ENCODE measurements around the gene CROCC.
"Not testable (repeated sequence)": the region's sequence is repeated elsewhere in the genome, so short reads cannot be mapped to it uniquely, and the experiment has no call there.

The CROCC gene

DNA sequence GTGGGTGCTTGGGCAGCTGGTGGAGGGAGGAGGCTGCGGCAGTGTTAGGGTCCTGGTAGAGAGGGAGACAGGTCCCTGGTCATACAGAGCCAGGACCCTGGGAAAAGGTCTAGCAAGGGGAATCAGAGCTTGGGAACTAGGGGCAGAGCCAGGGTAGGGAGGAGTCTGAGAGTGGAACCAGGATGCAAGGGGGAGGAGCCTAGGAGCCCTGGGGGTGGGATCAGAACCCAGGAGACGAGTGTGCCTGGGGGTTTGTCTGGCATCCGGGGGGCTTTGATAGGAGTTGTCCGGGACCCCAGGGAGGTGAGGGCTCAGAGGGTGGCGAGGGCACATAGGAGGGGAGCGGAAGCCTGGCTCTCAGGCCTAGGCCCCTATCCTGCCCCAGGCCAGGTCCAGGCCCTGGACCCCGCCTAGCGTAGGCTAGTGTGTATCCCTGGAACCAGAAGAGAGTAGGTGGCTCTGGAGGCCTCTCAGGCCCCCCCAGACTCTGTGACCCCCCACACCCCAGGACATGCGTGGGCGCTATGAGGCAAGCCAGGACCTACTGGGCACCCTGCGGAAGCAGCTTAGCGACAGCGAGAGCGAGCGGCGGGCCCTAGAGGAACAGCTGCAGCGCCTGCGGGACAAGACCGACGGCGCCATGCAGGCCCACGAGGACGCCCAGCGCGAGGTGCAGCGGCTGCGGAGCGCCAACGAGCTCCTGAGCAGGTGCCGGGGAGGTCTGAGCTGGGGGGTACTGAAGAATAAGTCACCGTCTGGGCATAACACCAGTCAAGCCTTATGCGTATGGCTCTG is 17.9 kb downstream of the CROCC start:
- not testable (repeated sequence) for DNase-seq (ENCODE audit: low read depth in 2 of 2)

DNA sequence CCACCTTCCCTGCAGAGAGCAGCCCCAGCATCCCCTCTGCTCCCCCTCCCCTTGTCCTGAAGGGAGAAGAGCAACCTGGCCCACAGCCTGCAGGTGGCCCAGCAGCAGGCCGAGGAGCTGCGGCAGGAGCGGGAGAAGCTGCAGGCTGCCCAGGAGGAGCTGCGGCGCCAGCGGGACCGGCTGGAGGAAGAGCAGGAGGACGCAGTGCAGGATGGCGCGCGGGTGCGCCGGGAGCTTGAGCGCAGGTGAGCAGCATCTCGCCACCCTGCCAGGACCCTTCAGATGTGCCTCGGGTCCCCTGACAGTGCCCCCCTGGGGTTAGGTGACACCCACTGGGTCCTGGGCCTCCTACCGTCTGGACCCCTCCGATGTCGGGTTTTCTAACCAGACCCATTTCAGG is 22.3 kb downstream of the CROCC start:
- no peak for DNase-seq (ENCODE audit: low read depth in 2 of 2)

GRCh38 chr1:16945512-16945911 is 23.8 kb downstream of the CROCC start:
- not testable (repeated sequence) for DNase-seq (ENCODE audit: low read depth in 2 of 2)

GRCh38 chr1:16946185-16946584 is 24.5 kb downstream of the CROCC start:
- DNase-seq (ENCODE audit: low read depth in 2 of 2): not testable (repeated sequence)

DNA sequence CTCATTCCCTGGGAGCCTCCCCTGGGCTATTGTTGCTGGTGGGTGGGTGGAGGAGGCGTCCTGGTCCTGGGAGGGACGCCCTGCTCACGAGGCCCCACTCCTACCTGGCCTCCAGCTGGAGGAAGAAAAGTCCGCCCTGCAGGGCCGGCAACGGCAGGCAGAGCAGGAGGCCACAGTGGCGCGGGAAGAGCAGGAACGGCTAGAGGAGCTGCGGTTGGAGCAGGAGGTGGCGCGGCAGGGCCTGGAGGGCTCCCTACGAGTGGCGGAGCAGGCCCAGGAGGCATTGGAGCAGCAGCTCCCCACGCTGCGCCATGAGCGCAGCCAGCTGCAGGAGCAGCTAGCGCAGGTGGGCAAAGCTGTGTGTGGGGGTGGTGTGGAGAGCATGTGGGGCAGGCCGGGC is 24.9 kb downstream of the CROCC start:
- no peak for DNase-seq (ENCODE audit: low read depth in 2 of 2)

GRCh38 chr1:16948282-16948891 is 26.7 kb downstream of the CROCC start:
- not testable (repeated sequence) for DNase-seq (ENCODE audit: low read depth in 2 of 2)

- DNase-seq (ENCODE audit: low read depth in 2 of 2): not testable (repeated sequence)
Observed at GRCh38 chr1:16949026-16949425, 27.3 kb downstream of the CROCC start.

DNA sequence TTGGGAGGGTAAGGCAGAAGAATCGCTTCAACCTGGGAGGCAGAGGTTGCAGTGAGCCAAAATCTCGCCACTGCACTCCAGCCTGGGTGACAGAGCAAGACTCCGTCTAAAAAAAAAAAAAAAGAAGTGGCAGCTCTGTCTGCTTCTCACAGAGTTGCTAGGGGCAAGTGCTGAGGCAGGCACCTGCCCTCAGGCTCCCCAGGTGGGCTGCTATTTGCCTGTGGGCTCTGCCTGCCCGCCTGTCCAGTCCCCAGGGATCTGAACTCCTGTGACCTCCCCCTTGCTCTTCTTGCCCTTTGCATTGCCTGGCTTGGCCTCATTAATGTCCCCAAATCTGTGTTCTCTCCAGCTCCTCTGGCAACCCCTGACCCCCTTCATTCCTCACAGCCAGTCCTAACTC is 30.6 kb downstream of the CROCC start:
- DNase-seq (ENCODE audit: low read depth in 2 of 2): not testable (repeated sequence)

GRCh38 chr1:16954579-16954978 is 32.8 kb downstream of the CROCC start:
- no peak for DNase-seq (ENCODE audit: low read depth in 2 of 2)

DNA sequence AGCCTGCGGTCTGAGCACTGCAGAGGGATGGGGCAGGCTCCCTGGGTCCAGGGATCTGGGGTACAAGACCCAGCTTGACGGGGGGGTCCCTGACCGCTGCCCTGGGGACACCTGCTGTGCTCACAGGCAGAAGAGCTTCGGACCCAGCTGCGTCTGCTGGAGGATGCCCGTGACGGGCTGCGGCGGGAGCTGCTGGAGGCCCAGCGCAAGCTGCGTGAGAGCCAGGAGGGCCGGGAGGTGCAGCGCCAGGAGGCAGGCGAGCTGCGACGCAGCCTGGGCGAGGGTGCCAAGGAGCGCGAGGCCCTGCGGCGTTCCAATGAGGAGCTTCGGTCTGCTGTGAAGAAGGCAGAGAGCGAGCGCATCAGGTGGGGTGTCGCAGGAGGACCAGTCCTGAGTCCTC is 33.5 kb downstream of the CROCC start:
- no peak for DNase-seq (ENCODE audit: low read depth in 2 of 2)

- no peak for DNase-seq (ENCODE audit: low read depth in 2 of 2)
Observed at GRCh38 chr1:16956775-16957174, 35.0 kb downstream of the CROCC start.

DNA sequence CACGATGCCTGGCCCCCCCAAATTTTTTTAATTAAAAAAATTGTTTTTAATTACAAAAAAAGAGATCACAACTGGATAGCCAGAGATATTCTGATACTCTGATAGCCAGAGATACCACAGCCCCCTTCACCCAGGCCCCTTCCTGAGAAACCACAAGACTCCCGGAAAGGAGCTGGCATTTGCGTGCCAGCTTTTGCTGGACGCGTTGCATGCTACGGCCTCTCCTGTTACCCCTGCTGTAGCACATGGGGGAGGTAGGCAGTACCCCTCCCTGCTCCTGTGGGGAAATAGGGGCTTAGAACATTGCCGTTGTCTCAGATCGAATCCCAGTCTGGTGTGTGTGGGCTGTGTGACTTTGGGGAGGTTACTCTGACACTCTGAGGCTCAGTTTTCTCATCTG is 36.0 kb downstream of the CROCC start:
- DNase-seq (ENCODE audit: low read depth in 2 of 2): no peak

DNA sequence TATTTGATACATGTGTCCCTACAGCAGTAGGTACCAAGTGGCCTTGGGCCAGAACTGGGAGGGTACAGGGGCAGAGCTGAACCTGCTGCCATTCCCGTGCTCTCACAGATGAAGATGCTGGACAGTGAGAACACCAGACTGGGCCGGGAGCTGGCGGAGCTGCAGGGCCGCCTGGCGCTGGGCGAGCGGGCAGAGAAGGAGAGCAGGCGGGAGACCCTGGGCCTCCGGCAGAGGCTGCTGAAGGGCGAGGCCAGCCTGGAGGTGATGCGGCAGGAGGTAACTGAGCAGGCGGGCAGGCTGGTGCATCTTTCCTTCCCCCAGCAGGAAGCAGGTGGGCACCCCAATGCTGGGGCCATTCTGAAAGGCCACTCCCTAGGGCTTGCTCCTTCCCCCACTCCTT is 36.7 kb downstream of the CROCC start:
- DNase-seq (ENCODE audit: low read depth in 2 of 2): no peak

DNA sequence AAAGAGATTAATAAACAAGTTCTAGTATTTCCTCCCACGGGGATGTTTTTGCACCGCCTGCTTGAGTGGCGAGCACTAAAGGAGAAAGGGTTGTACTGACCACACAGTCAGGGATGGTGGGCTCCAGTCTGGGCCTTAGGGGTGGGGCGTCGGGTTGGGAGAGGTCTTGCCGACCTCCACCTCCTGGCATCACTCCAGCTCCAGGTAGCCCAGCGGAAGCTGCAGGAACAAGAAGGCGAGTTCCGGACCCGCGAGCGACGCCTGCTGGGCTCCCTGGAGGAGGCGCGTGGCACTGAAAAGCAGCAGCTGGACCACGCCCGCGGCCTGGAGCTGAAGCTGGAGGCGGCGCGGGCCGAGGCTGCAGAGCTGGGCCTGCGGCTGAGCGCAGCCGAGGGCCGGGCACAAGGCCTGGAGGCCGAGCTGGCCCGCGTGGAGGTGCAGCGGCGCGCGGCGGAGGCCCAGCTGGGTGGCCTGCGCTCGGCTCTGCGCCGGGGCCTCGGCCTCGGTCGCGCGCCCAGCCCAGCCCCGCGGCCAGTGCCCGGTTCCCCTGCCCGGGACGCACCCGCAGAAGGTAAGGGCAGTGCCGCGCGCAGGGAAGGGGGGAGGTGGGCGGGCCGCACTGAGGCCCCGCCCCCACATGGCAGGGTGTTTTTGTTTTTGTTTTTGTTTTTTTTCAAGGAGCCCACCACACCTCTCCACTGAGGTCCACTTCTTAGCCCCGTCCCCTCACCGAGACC is 39.0 kb downstream of the CROCC start:
- no peak for DNase-seq (ENCODE audit: low read depth in 2 of 2)

- DNase-seq (ENCODE audit: low read depth in 2 of 2): no peak
Observed at GRCh38 chr1:16961297-16962133, 39.8 kb downstream of the CROCC start.

DNA sequence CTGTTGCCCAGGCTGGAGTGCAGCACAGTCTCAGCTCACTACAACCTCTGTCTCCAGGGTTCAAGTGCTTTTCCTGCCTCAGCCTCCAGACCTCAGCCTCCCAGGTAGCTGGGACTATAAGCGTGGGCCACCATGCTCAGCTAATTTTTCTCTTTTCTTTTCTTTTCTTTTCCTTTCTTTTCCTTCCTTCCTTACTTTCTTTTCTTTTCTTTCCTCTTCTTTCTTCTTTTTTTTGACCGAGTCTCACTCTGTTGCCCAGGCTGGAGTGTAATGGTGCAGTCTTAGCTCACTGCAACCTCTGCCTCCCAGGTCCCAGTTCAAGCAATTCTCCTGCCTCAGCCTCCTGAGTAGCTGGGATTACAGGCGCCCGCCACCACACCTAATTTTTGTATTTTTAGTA is 42.4 kb downstream of the CROCC start:
- DNase-seq (ENCODE audit: low read depth in 2 of 2): not testable (repeated sequence)

DNA sequence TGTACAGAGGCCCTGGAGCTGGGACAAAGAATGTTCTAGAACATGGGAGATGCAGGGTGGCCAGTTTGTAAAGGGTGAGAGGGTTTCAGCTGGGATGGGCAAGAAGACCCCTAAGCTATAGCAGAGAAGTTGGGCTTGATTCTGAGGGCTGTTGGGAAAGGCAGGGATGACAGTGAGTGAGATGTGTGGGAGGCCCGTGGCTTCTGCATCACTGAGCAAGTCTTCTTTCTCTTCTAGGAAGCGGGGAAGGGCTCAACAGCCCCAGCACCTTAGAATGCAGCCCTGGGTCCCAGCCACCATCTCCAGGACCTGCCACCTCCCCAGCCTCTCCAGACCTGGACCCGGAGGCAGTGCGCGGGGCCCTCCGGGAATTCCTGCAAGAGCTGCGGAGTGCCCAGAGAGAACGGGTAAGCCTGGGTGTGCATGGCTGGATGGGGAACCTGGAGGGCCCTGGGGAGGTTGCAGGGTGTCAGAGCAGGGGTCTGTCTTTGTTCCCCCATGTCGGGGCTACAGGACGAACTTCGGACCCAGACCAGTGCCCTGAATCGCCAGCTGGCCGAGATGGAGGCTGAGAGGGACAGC is 43.8 kb downstream of the CROCC start:
- no peak for DNase-seq (ENCODE audit: low read depth in 2 of 2)

DNA sequence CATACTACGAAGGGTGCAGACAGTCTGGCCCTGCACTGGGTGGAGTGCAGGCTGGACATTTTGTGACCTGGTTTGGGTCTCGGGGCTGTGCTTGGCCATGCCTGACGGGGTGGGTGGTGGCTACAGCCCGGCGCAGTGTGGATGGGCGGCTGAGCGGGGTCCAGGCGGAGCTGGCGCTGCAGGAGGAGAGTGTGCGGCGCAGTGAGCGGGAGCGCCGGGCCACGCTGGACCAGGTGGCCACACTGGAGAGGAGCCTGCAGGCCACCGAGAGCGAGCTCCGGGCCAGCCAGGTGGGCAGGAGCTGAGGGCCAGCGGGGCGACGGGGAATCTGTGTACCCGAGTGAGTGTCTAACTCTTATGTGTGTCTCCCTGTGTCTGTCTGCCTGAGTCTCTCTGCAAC is 44.6 kb downstream of the CROCC start:
- no peak for DNase-seq (ENCODE audit: low read depth in 2 of 2)

GRCh38 chr1:16967095-16967575 is 45.4 kb downstream of the CROCC start:
- peak; percentile 65 to 74 for DNase-seq (ENCODE audit: low read depth in 2 of 2)

GRCh38 chr1:16967962-16968361 is 46.2 kb downstream of the CROCC start:
- no peak for DNase-seq (ENCODE audit: low read depth in 2 of 2)

DNA sequence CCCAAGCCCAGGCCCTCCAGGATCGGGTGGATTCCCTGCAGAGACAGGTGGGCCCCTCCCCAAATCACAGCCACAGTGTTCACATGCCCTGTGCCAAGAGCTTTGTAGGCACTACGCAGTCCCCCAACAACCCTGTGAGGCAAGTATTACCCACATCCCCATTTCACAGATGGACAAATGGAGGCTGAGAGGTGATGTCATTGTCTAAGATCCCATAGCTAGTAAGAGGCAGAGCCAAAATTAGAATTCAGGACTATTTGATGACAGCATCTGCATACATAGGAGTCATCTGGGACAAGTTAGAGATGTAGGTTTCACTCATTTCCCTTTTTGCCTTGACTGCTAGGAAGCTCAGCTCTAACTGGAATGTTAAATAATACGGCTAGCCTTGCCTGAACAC is 46.6 kb downstream of the CROCC start:
- no peak for DNase-seq (ENCODE audit: low read depth in 2 of 2)
